Measurements from ENCODE around the gene P2RY8.
"Not testable (repeated sequence)": the region's sequence is repeated elsewhere in the genome, so short reads cannot be mapped to it uniquely, and the experiment has no call there.

P2RY8 gene

DNA sequence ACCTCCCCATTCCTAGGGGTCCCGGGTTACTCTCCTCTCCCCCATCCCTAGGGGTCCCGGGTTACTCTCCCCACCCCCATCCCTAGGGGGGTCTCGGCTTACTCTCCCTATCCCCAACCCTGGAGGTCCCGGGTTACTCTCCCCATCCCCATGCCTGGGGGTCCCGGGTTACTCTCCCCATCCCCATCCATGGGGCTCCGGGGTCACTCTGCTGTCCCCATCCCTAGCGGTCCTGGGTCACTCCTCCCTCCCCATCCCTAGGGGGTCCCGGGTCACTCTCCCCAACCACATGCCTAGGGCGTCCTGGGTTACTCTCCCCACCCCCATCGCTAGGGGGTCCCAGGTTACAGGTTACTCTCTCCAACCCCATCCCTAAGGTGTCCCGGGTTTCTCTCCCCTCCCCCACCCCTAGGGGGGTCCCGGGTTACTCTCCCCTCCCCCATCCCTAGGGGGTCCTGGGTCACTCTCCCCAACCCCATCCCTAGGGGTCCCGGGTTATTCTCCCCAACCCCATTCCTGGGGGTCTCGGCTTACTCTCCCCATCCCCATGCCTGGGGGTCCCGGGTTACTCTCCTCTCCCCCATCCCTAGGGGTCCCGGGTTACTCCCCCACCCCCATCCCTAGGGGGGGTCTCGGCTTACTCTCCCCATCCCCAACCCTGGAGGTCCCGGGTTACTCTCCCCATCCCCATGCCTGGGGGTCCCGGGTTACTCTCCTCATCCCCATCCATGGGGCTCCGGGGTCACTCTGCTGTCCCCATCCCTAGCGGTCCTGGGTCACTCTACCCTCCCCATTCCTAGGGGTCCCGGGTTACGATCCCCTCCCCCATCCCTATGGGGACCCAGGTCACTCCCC is 85.1 kb downstream of the P2RY8 start:
- H3K4me3 ChIP-seq, result peak overlapping the region; percentile 64 to 90 (median 83)
- peak overlapping the region; percentile 58 to 90 (median 80) for H3K27ac ChIP-seq

DNA sequence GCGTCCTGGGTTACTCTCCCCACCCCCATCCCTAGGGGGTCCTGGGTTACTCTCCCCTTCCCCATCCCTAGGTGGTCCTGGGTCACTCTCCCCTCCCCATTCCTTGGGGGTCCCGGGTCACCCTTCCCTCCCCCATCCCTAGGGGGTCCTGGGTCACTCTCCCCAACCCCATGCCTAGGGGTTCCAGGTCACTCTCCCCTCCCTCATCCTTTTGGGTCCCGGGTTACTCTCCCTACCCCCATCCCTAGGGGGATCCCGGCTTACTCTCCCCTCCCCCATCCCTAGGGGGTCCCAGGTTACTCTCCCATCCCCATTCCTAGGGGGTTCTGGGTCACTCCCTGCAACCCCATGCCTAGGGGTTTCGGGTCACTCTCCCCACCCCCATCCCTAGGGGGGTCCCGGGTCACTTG is 85.7 kb downstream of the P2RY8 start:
- peak overlapping the region in 5 of 21 experiments; percentile 73 to 88 (median 80) for H3K27ac ChIP-seq
- H3K4me3 ChIP-seq, result peak overlapping the region in 3 of 7 experiments; percentile 79 to 86 (median 81)

DNA sequence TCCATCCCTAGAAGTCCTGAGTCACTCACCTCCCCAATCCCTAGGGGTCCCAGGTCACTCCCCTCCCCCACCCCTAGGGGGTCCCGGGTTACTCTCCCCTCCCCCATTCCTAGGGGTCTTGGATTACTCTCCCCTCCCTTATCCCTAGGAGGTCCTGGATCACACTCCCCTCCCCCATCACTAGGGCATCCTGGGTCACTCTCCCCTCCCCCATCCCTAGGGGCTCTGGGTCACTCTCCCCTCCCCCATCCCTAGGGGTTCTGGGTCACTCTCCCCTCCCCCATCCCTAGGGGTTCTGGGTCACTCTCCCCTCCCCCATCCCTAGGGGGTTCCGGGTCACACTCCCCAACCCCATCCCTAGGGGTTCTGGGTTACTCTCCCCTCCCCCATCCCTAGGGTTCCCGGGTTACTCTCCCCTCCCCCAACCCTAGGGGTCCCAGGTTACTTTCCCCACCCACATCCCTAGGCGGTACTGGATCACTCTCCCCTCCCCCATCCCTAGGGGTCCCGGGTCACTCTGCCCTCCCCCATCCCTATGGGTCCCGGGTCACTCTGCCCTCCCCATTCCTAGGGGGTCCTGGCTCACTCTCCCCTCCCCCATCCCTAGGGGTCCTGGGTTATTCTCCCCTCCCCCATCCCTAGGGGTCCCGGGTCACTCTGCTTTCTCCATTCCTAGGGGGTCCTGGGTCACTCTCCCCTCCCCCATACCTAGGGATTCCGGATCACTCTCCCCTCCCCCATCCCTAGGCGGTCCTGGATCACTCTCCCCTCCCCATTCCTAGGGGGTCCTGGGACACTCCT is 86.4 kb downstream of the P2RY8 start:
- Histone ChIP-seq H3K27ac (no peak overlapping the region), H3K4me3 (no peak overlapping the region)

DNA sequence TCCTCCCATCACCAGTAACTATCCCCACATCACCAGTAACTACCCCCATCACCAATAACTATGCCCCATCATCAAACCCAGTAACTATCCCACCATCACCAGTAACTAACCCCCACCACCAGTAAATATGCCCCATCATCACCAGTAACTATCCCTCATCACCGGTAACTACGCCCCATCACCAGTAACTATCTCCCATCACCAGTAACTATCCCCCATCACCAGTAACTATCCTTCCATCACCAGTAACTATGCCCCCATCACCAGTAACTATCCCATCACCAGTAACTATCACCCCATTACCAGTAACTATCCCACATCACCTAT is 87.2 kb downstream of the P2RY8 start:
- Histone ChIP-seq H3K4me3 (no peak overlapping the region), H3K27ac (no peak overlapping the region)

DNA sequence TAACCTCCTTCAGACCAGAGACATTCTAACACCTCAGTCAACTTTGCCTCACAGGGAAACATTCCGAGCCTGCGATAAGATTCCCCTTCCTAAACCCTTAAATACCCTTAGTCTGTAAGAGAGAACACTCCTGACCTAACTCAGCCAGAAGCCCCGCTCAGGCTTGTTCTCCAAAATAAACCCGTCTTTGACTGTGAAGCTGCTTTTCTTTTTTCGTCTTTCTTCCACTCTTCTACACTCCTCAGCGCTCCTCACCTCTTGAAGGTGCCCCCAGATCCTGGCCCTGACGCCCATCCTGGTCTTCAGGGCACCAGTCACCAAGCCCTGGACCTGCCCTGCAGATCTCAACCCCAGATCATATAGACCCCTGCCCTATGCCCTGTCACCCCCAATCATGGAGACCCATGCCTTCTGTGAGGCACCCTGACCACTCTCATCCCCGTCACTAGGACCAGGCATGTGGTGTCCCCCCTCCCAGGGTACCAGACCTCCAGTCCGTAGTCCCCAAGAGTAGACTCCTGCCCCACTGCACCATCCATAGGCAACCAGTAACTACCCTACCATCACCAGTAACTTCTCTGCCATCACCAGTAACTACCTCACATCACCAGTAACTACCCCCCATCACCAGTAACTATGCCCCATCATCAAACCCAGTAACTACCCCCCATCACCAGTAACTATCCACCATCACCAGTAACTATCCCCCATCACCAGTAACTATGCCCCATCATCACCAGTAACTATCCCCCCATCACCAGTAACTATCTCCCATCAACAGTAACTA is 87.8 kb downstream of the P2RY8 start:
- H3K4me3 ChIP-seq, result no peak overlapping the region
- H3K27ac ChIP-seq, result no peak overlapping the region

DNA sequence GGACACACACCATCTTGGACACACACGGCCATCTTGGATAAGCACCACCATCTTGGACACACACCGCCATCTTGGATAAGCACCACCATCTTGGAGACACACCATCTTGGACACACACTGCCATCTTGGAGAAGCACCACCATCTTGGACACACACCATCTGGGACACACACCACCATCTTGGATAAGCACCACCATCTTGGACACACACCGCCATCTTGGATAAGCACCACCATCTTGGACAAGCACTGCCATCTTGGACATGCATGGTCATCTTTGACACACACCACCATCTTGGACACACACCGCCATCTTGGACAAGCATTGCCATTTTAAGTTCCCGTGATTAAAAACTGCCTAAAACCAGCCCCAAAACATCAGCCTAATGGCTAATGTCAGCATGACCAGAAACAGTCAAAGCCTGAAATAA is 88.4 kb downstream of the P2RY8 start:
- not testable (repeated sequence) for H3K27ac ChIP-seq

DNA sequence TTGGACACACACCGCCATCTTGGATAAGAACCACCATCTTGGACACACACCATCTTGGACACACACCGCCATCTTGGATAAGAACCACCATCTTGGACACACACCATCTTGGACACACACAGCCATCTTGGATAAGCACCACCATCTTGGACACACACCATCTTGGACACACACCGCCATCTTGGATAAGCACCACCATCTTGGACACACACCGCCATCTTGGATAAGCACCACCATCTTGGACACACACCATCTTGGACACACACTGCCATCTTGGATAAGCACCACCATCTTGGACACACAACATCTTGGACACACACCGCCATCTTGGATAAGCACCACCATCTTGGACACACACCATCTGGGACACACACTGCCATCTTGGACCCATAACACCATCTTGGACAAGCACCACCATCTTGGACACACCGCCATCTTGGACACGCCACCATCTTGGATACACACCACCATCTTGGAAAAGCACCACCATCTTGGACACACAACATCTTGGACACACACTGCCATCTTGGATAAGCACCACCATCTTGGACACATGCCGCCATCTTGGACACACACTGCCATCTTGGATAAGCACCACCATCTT is 88.9 kb downstream of the P2RY8 start:
- H3K4me3 ChIP-seq, H3K27ac ChIP-seq: not testable (repeated sequence)

More for the DNA sequence above, 88.4 kb downstream of the P2RY8 start:
- not testable (repeated sequence) for H3K4me3 ChIP-seq

DNA sequence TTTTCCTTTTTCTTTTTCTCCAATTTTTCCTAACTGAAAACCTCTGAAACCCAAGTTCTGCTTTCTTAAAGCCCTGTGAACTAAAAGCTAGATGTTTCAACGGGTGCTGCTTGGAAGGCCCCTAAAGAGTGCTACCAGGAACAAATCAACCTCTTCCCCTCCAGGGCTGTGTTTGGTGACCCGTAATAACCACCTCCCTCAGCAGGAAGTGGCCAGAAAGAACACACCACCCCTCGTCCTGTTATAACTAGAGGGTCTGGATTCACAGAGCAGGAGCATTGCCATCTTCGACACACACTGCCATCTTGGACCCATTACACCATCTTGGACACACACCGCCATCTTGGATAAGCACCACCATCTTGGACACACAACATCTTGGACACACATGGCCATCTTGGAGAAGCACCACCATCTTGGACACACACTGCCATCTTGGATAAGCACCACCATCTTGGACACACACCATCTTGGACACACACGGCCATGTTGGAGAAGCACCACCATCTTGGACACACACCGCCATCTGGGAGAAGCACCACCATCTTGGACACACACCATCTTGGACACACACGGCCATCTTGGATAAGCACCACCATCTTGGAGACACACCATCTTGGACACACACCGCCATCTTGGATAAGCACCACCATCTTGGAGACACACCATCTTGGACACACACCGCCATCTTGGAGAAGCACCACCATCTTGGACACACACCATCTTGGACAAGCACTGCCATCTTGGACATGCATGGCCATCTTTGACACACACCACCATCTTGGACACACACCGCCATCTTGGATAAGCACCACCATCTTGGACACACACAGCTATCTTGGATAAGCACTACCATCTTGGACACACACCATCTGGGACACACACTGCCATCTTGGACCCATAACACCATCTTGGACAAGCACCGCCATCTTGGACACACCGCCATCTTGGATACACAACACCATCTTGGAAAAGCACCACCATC is 89.7 kb downstream of the P2RY8 start:
- not testable (repeated sequence) for H3K27ac ChIP-seq, H3K4me3 ChIP-seq

DNA sequence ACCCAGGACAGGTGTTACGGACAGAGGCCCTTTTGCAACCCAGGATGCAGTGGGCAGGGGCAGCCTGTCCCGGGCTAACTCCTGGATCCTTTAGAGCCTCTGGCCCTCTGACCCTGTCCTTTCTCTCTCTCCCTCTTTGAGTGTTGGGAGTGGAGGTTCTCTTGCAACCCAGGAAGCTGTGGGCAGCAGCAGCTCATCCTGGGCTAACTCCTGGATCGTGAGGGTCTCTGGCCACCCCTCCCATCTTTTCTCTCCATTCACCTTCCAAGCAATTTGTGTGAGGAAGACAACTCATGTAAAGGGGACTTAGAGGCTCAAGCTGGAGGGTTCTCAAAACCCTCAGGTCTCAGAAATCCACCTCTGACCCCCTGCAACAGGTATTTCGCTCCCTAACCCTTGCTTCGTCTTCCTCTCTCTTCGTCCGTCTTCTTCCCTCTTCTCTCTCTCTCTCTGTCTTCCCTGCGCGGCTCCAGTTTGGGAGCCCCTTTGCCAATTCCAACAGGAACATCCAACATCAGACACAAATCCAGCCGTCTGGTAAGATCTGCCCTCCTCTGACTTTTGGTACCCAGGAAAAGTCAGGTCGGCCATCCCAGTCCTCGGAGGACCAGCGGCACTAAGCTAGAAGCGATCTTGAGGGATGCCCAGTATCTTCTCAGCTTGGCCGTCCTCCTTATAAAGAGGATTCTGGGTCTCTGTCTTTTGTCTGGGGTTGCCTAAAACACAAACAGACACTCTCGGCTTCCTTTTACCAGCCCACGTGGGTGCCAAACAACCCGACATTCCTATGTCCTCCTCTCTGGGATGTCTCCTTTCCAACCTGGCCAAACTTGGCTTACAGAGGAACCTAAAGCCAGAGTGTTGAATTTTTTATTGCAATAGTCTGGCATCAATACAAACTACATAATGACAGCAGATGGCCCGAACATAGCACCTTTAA is 92.2 kb downstream of the P2RY8 start:
- Histone ChIP-seq H3K27ac (no peak overlapping the region), H3K4me3 (no peak overlapping the region)

DNA sequence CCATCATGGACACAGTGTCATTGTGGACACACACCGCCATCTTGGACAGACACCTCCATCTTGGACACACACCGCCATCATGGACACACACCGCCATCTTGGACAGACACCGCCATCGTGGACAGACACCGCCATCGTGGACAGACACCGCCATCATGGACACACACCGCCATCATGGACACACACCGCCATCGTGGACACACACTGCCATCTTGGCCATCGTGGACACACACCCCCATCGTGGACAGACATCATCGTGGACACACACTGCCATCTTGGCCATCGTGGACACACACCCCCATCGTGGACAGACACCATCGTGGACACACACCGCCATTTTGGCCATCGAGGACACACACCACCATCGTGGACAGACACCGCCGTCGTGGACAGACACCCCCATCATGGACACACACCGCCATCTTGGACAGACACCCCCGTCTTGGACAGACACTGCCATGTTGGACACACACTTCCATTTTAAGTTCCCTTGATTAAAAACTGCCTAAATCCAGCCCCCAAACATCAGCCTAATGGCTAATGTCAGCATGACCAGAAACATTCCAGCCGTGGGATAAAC is 93.4 kb downstream of the P2RY8 start:
- Histone ChIP-seq H3K27ac (no peak overlapping the region), H3K4me3 (no peak overlapping the region)

DNA sequence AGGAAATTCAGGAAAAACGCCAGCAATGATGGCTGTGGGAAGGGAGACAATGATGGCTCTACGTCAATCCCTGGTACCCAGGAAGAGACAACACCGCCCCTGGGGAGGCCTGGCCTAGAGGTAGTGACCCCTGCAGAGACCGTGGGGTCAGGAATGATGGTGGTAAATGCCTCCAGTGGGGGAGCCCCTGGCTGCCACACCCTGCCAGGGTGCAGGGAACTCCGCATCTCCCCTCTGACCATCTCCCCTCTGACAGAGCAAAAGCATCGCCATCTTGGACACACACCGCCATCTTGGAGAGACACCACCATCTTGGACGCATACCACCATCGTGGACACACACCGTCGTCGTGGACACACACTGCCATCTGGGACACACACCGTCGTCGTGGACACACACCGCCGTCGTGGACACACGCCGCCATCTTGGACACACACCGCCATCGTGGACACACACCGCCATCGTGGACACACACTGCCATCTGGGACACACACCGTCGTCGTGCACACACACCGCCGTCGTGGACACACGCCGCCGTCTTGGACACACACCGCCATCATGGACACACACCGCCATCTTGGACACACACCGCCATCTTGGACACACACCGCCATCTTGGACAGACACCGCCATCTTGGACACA is 94.1 kb downstream of the P2RY8 start:
- H3K4me3 ChIP-seq, result no peak overlapping the region
- H3K27ac ChIP-seq, result no peak overlapping the region

DNA sequence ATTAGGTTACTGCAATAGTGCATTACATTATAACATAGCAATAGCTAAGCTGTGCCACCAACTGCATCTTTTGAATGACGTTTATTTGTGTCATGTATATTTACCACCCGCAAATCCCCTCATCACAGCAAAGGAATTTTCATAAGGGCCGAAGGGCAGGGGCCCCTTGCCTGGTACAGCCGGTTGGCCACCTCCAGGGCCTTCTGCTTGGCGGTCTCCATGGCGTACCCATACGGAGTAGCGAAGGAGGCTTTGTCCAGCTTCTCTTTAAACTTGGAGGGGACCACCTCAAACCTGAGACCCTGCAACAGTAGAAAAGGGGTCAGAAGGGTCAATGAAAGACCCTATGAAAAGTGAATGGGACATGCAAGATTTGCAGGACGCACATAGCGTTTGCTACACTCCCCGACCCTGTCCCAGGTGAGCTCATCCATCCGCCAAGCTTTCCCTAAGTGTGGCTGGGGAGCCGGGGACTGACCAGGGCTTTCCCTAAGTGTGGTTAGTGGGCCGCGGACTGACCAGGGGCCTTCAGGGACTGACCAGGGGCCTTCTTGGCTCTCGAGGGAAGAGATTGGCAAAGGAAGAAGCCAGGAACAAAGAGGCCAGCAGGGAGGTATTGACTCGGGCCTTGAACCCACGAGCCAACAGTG is 94.8 kb downstream of the P2RY8 start:
- Histone ChIP-seq H3K4me3 (no peak overlapping the region), H3K27ac (no peak overlapping the region)

DNA sequence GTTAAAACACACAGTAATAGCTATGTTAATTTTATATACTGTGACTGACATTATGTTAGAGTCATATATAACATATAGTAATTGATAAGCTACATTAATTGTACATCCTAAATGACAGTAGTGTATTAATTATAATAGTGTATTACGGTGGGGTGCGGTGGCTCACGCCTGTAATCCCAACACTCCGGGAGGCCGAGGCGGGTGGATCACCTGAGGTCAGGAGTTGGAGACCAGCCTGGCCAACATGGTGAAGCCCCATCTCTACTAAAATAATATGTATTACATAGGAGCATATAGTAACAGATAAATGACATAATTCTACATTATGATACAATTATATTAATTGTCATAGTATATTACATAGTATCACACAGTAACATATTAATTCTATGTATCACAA is 96.5 kb downstream of the P2RY8 start:
- Histone ChIP-seq H3K27ac (no peak overlapping the region), H3K4me3 (no peak overlapping the region)

DNA sequence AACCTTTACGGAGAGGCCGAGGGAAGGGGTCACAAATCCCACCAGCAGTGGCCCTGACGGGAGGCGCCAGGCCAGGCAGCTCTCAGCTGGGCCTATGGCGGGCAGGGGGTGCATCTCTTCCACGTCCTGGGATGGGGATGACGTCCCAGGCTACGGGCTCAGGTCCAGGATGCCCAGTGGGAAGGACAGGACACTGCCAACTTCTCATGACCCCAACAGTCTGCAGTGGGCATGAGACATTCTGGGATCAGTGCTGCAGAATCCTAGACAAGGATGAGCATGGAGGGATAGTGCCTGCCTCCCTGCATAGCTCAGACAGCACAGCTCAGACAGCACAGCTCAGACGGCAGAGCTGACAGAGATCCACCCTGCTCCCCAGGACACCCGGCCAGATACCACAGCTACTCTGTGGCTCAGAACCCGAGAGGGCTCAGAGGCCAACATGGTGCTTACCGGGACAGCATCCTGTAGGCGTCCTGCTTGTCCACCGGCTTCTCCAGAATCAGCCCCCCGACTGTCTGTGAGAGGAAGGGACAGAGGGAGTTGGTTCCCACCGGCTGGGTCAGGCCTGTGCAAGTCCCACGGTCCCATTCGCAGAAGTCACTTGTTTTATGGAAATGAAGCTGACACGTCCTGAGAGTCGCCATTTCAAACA is 101.6 kb downstream of the P2RY8 start:
- Histone ChIP-seq H3K4me3 (no peak overlapping the region), H3K27ac (no peak overlapping the region)

DNA sequence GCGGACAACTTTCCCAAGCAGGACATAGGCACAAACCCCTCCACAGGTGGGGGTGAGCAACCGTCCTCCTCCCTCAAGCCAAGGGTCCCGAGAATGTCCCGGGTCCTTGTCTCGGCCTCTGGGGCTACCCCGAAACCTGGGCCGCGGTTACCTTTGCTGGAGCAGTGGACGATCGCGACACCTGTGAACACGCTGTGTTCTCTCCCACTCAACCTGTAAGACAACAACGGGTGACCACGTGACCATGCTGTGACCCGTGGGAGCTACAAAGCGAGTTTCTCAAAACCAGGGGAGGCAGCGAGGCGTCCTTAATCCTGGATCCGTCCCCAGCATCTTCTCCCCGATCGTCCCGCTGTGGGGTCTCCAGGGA is 102.1 kb downstream of the P2RY8 start:
- Histone ChIP-seq H3K4me3 (no peak overlapping the region), H3K27ac (no peak overlapping the region)

Data from skin epidermis (tissue), 12 donors.